K562 (cell line): ENCODE measurements around the gene ARFGEF2. TPM values are rescaled to one million over a fixed set of nuclear protein-coding genes. Genes with fewer than 3 reads are reported as not detected.

Experiments used
- ARID3A ChIP-seq: IDR thresholded peaks from 2 replicates; pipeline ENCODE4 v1.6.1; 2012; ENCODE audit warnings: low read depth, low read length, improper control_type of control experiment, borderline replicate concordance
- DIDO1 ChIP-seq: fragments of 450-650 bp; IDR thresholded peaks from 2 replicates; pipeline ENCODE4 v1.6.1; 2016; ENCODE audit warnings: low read depth, missing biosample characterization, missing genetic modification characterization
- E2F3 ChIP-seq: fragments of 250-450 bp; sonication (Bioruptor Pico); IDR thresholded peaks from 2 replicates; pipeline ENCODE4 v1.4.0; 2020; ENCODE audit warnings: mild to moderate bottlenecking
- FOXA3 ChIP-seq, 2 experiments: fragments of 450-650 bp in 1 of 2; sonication (generic) in 1 of 2; formaldehyde crosslinking; IDR thresholded peaks in 1 of 2; conservative IDR thresholded peaks in 1 of 2; 2 replicates each; pipeline versions ENCODE4 v1.4.0 to v1.8.0; 2020 to 2022; ENCODE audit warnings: mild to moderate bottlenecking in 2 of 2, missing genetic modification reagents in 1 of 2
- GABPB2 ChIP-seq: fragments of 250-450 bp; sonication (Bioruptor Pico); conservative IDR thresholded peaks from 2 replicates; pipeline ENCODE4 v1.5.1; 2021; ENCODE audit warnings: mild to moderate bottlenecking
- MCM2 ChIP-seq: fragments of 450-650 bp; IDR thresholded peaks from 2 replicates; pipeline ENCODE4 v1.6.1; 2017; ENCODE audit warnings: low read depth, mild to moderate bottlenecking
- MCM3 ChIP-seq: fragments of 450-650 bp; IDR thresholded peaks from 2 replicates; pipeline ENCODE4 v1.6.1; 2016
- MCM5 ChIP-seq: fragments of 450-650 bp; IDR thresholded peaks from 2 replicates; pipeline ENCODE4 v1.6.1; 2016; ENCODE audit warnings: low read depth
- MED1 ChIP-seq: sonication (generic); formaldehyde crosslinking; IDR thresholded peaks from 2 replicates; pipeline ENCODE4 v1.8.1; 2023; ENCODE audit warnings: missing genetic modification reagents, borderline replicate concordance
- MEF2D ChIP-seq: conservative IDR thresholded peaks from 2 replicates; pipeline ENCODE4 v1.6.1; 2016; ENCODE audit warnings: low read depth, missing genetic modification characterization, missing compliant biosample characterization
- POLR2AphosphoS5 ChIP-seq: IDR thresholded peaks from 2 replicates; pipeline ENCODE4 v1.6.1; 2011; ENCODE audit warnings: mild to moderate bottlenecking, low read depth, low read length, moderate library complexity; ENCODE audit not compliant: control insufficient read depth, insufficient read depth
- POLR2B ChIP-seq: fragments of 450-650 bp; IDR thresholded peaks from 2 replicates; pipeline ENCODE4 v1.6.1; 2018; ENCODE audit warnings: low read depth; ENCODE audit not compliant: partially characterized antibody
- RB1 ChIP-seq: fragments of 450-650 bp; IDR thresholded peaks from 2 replicates; pipeline ENCODE4 v1.6.1; 2017; ENCODE audit warnings: low read depth, mild to moderate bottlenecking
- RCOR1 ChIP-seq, 2 experiments: IDR thresholded peaks; 2 replicates each; pipeline ENCODE4 v1.6.1; 2012; ENCODE audit warnings: low read depth in 2 of 2, low read length in 2 of 2, borderline replicate concordance in 1 of 2, improper control_type of control experiment in 1 of 2
- RFX1 ChIP-seq: fragments of 450-650 bp; IDR thresholded peaks from 2 replicates; pipeline ENCODE4 v1.6.1; 2016; ENCODE audit warnings: mild to moderate bottlenecking, moderate library complexity
- SAP30 ChIP-seq: fragments of 200-600 bp; sonication (generic); IDR thresholded peaks from 2 replicates; pipeline ENCODE4 v1.6.1; 2012; ENCODE audit warnings: borderline replicate concordance, low read depth, mild to moderate bottlenecking, moderate library complexity, low read length, control low read depth, inconsistent platforms; ENCODE audit not compliant: insufficient read depth, poor library complexity, severe bottlenecking
- SMAD2 ChIP-seq: fragments of 150-350 bp; IDR thresholded peaks from 2 replicates; pipeline ENCODE4 v1.6.1; 2014; ENCODE audit warnings: low read depth, mild to moderate bottlenecking, low read length
- SMC3 ChIP-seq: conservative IDR thresholded peaks from 2 replicates; pipeline ENCODE4 v1.6.1; 2011; ENCODE audit warnings: low read depth, low read length, improper control_type of control experiment; ENCODE audit not compliant: insufficient read depth
- SP1 ChIP-seq: sonication (generic); formaldehyde crosslinking; IDR thresholded peaks from 2 replicates; pipeline ENCODE4 v1.8.1; 2022; ENCODE audit warnings: mild to moderate bottlenecking, missing genetic modification reagents
- SRSF3 ChIP-seq: fragments of 200-400 bp; formaldehyde crosslinking; IDR thresholded peaks from 2 replicates; pipeline ENCODE4 v1.6.1; 2016; ENCODE audit warnings: mild to moderate bottlenecking, low read length, moderate library complexity; ENCODE audit not compliant: insufficient read depth
- TEAD1 ChIP-seq, 2 experiments: fragments of 450-650 bp in 1 of 2; sonication (generic) in 1 of 2; formaldehyde crosslinking; IDR thresholded peaks; 2 replicates each; pipeline versions ENCODE4 v1.4.0 to v1.8.0; 2020 to 2022; ENCODE audit warnings: mild to moderate bottlenecking in 2 of 2, missing genetic modification reagents in 1 of 2
- ZNF174 ChIP-seq: fragments of 250-450 bp; sonication (Bioruptor Pico); IDR thresholded peaks from 2 replicates; pipeline ENCODE4 v1.4.0; 2020; ENCODE audit warnings: mild to moderate bottlenecking
- ZNF445 ChIP-seq: fragments of 250-450 bp; sonication (Bioruptor Pico); IDR thresholded peaks from 2 replicates; pipeline ENCODE4 v1.4.0; 2020; ENCODE audit warnings: low read depth, mild to moderate bottlenecking, moderate library complexity
- ZNF561 ChIP-seq: fragments of 450-650 bp; formaldehyde crosslinking; conservative IDR thresholded peaks from 2 replicates; pipeline ENCODE4 v1.4.0; 2020; ENCODE audit warnings: mild to moderate bottlenecking, moderate library complexity
- ZNF639 ChIP-seq, 2 experiments: fragments of 200-800 bp in 1 of 2; sonication (Bioruptor generic) in 1 of 2; sonication (generic) in 1 of 2; formaldehyde crosslinking in 1 of 2; IDR thresholded peaks in 1 of 2; conservative IDR thresholded peaks in 1 of 2; 2 replicates each; pipeline versions ENCODE4 v1.5.0 to v1.6.1; 2016 to 2020; ENCODE audit warnings: missing compliant biosample characterization in 1 of 2, missing genetic modification characterization in 1 of 2, missing genetic modification reagents in 1 of 2
- polyA plus RNA-seq, 8 experiments: library from polyadenylated mRNA; depleted of rRNA in 4 of 8; stranded (reverse) in 5 of 8; unstranded in 3 of 8; fragments of >200 nt; fragmentation: Nextera tagmentation in 2 of 8; fragmentation: Illumina TruSeq in 1 of 8; extraction: Ambion mirVana in 2 of 8; extraction: Trizol in 1 of 8; gene quantifications; 2 replicates each; pipeline versions ENCODE4 v1.2.1 to v1.2.3, GENCODE V29; 2011 to 2014; ENCODE audit warnings: inconsistent platforms in 1 of 8, missing spikeins in 1 of 8
- total RNA-seq, 7 experiments: library from RNA; depleted of rRNA in 6 of 7; stranded (reverse); fragments of >200 nt in 6 of 7; fragmentation: Illumina TruSeq in 2 of 7; extraction: Trizol in 2 of 7; gene quantifications; 2 replicates each; pipeline versions ENCODE4 v1.2.1 to v1.2.3, GENCODE V29; 2011 to 2021; ENCODE audit warnings: low replicate concordance in 1 of 7

ARFGEF2 gene
- total and polyA plus RNA-seq, 9 of the 15 experiments (the other 6 are each of a cell fraction or from before 2014, with no cell fraction given), result 4.2 to 18.8 (median 13.7) TPM

- TF ChIP-seq ZNF639 (CRISPR knock-in tag; conservative IDR thresholded peaks at IDR 0.05 in 1 of 2, IDR thresholded peaks at IDR 0.05 in 1 of 2) (no peak), RFX1 (no peak), SAP30 (no peak), RB1 (no peak), MEF2D (tag) (no peak), MCM2 (no peak), ZNF561 (no peak), GABPB2 (no peak), SMAD2 (no peak), ZNF174 (CRISPR knock-in tag) (no peak), SRSF3 (no peak), TEAD1 (CRISPR knock-in tag; IDR thresholded peaks at IDR 0.05) (no peak), SP1 (CRISPR knock-in tag) (no peak), MED1 (CRISPR knock-in tag) (no peak), RCOR1 (IDR thresholded peaks at IDR 0.05; ENCODE audit: borderline replicate concordance in 1 of 2, low read depth in 2 of 2, low read length in 2 of 2) (peak in 1 of 2 experiments; percentile 25; a peak in 1 of 4 replicates), POLR2B (peak; percentile 25), POLR2AphosphoS5 (no peak), ZNF445 (CRISPR knock-in tag) (no peak), MCM3 (no peak), E2F3 (no peak), ARID3A (no peak), MCM5 (no peak), FOXA3 (CRISPR knock-in tag; conservative IDR thresholded peaks at IDR 0.05 in 1 of 2, IDR thresholded peaks at IDR 0.05 in 1 of 2) (no peak), DIDO1 (no peak; the same call in 1 of the 2 replicates), SMC3 (no peak)
These were observed 864 bp upstream of the ARFGEF2 start (continued) for GRCh38 chr20:48920527-48921167.
